IMR-90 (cell line): Measurements from ENCODE around the gene BPIFB2. TPM values are rescaled to one million over a fixed set of nuclear protein-coding genes. Genes with fewer than 3 reads are reported as not detected.

Experiments
- ATAC-seq: fragments of 200-7000 bp; cut with Tn5 transposase; 2 replicates; pipeline ENCODE4 v1.9.1; 2020; ENCODE audit warnings: low read depth, mild to moderate bottlenecking, moderate library complexity
- BruUV-seq: library from RNA; stranded (reverse); fragments of 400-500 nt; replicated peaks from 2 replicates; lab custom pipeline; 2021; lab: Mats Ljungman, UMichigan
- CTCF ChIA-PET: fragments of 300-600 bp; formaldehyde crosslinking; extraction: SDS; loops from one replicate; lab custom pipeline; 2021; ENCODE audit warnings: antibody characterized with exemption; lab: Yijun Ruan, JAX
- POLR2A ChIA-PET: fragments of 300-600 bp; sonication (Branson Sonifier 250); formaldehyde crosslinking; loops from one replicate; lab custom pipeline; 2022; ENCODE audit warnings: antibody characterized with exemption; ENCODE audit not compliant: unreplicated experiment; lab: Charles Lee
- DNase-seq: peaks from one replicate; pipeline ENCODE4 v3.0.0; 2013
- H2AFZ ChIP-seq: replicated peaks from 2 replicates; pipeline ENCODE3; 2013; ENCODE audit warnings: low read length, mild to moderate bottlenecking; ENCODE audit not compliant: poor library complexity
- H2AK5ac ChIP-seq: 2 replicates; pipeline ENCODE4 v1.6.1; 2013; ENCODE audit warnings: low read depth, low read length, inconsistent platforms
- H2AK9ac ChIP-seq: replicated peaks from 2 replicates; pipeline ENCODE3; 2013; ENCODE audit warnings: mild to moderate bottlenecking, low read depth, low read length, moderate library complexity; ENCODE audit not compliant: poor library complexity
- H2BK120ac ChIP-seq: 2 replicates; pipeline ENCODE4 v1.6.1; 2013; ENCODE audit warnings: low read depth, low read length, inconsistent platforms
- H2BK15ac ChIP-seq: 3 replicates; pipeline ENCODE4 v1.6.1; 2013; ENCODE audit warnings: low read depth, low read length, inconsistent platforms
- H2BK20ac ChIP-seq: 2 replicates; pipeline ENCODE4 v1.6.1; 2013; ENCODE audit warnings: low read depth, mild to moderate bottlenecking, inconsistent platforms, low read length, moderate library complexity
- H2BK5ac ChIP-seq: 2 replicates; pipeline ENCODE4 v1.6.1; 2013; ENCODE audit warnings: mild to moderate bottlenecking, low read depth, low read length, inconsistent platforms; ENCODE audit not compliant: poor library complexity, severe bottlenecking
- H3K14ac ChIP-seq: replicated peaks from 2 replicates; pipeline ENCODE4 v1.6.1; 2013; ENCODE audit warnings: low read depth, low read length, inconsistent platforms
- H3K18ac ChIP-seq: 2 replicates; pipeline ENCODE4 v1.6.1; 2013; ENCODE audit warnings: low read depth, low read length, control low read depth
- H3K23ac ChIP-seq: 2 replicates; pipeline ENCODE4 v1.6.1; 2013; ENCODE audit warnings: low read depth, low read length, inconsistent platforms
- H3K27ac ChIP-seq: 2 replicates; pipeline ENCODE4 v1.5.1; 2013; ENCODE audit warnings: mild to moderate bottlenecking, control low read depth, low read length; ENCODE audit not compliant: insufficient read depth
- H3K27me3 ChIP-seq: 2 replicates; pipeline ENCODE4 v1.6.1; 2013; ENCODE audit warnings: low read length; ENCODE audit not compliant: control insufficient read depth, insufficient read depth
- H3K36me3 ChIP-seq: 2 replicates; pipeline ENCODE4 v1.6.1; 2013; ENCODE audit warnings: low read length, mixed read lengths; ENCODE audit not compliant: control insufficient read depth, insufficient read depth
- H3K4ac ChIP-seq: 2 replicates; pipeline ENCODE4 v1.6.1; 2013; ENCODE audit warnings: low read depth, low read length, inconsistent platforms
- H3K4me1 ChIP-seq: 2 replicates; pipeline ENCODE4 v1.6.1; 2013; ENCODE audit warnings: low read length, mixed read lengths; ENCODE audit not compliant: control insufficient read depth, insufficient read depth
- H3K4me2 ChIP-seq: 2 replicates; pipeline ENCODE4 v1.6.1; 2013; ENCODE audit warnings: low read depth, mild to moderate bottlenecking, control low read depth, low read length, moderate library complexity
- H3K4me3 ChIP-seq: 2 replicates; pipeline ENCODE4 v1.5.1; 2013; ENCODE audit warnings: low read depth, mild to moderate bottlenecking, control low read depth, low read length, moderate library complexity; ENCODE audit not compliant: insufficient read depth
- H3K56ac ChIP-seq: 2 replicates; pipeline ENCODE4 v1.6.1; 2013; ENCODE audit warnings: low read length, inconsistent platforms; ENCODE audit not compliant: insufficient read depth; ENCODE audit errors: extremely low read depth
- H3K79me1 ChIP-seq, 2 experiments: 2 replicates each; pipeline ENCODE4 v1.6.1; 2013; ENCODE audit warnings: low read length in 2 of 2, inconsistent platforms in 1 of 2, low read depth in 1 of 2
- H3K9ac ChIP-seq: 2 replicates; pipeline ENCODE4 v1.6.1; 2013; ENCODE audit warnings: low read depth, low read length, control low read depth
- H3K9me1 ChIP-seq: 2 replicates; pipeline ENCODE4 v1.6.1; 2013; ENCODE audit warnings: low read length, inconsistent platforms; ENCODE audit not compliant: insufficient read depth
- H3K9me3 ChIP-seq: 2 replicates; pipeline ENCODE4 v1.6.1; 2013; ENCODE audit warnings: low read length; ENCODE audit not compliant: control insufficient read depth, insufficient read depth
- H4K20me1 ChIP-seq: 2 replicates; pipeline ENCODE4 v1.6.1; 2013; ENCODE audit warnings: low read length, inconsistent platforms; ENCODE audit not compliant: insufficient read depth
- H4K5ac ChIP-seq: 2 replicates; pipeline ENCODE4 v1.6.1; 2013; ENCODE audit warnings: mild to moderate bottlenecking, low read depth, low read length, control low read depth
- H4K8ac ChIP-seq, 2 experiments: 2 replicates each; pipeline ENCODE4 v1.6.1; 2013; ENCODE audit warnings: low read depth in 2 of 2, low read length in 2 of 2, control low read depth in 1 of 2, inconsistent platforms in 1 of 2
- H4K91ac ChIP-seq: 2 replicates; pipeline ENCODE4 v1.6.1; 2013; ENCODE audit warnings: low read depth, low read length, inconsistent platforms; ENCODE audit not compliant: insufficient read depth
- WGBS, 2 experiments: methylation state at CpG; one replicate each; pipeline versions ENCODE4 v1.1.5 to v1.1.7; 2013; ENCODE audit warnings: missing lambda C conversion rate in 2 of 2; ENCODE audit not compliant: insufficient read length in 1 of 2; ENCODE audit errors: extremely low coverage in 2 of 2; 5-methylcytosine and 5-hydroxymethylcytosine counted together
- dilution Hi-C: fragments of 300-500 bp; cut with HindIII; formaldehyde crosslinking; loops from one replicate; pipeline ENCODE4 v1.14.3; 2018; ENCODE audit warnings: low sequenced_read_pairs; ENCODE audit not compliant: unreplicated experiment
- in situ Hi-C: fragments of 300-500 bp; cut with MboI; formaldehyde crosslinking; loops from 3 replicates; pipeline ENCODE4 v1.14.3; 2019; ENCODE audit warnings: low sequenced_read_pairs, inconsistent platforms, mixed read lengths
- intact Hi-C: fragments of 100-400 bp; cut with micrococcal nuclease; formaldehyde crosslinking; loops from 2 replicates; pipeline ENCODE4 v1.10.0; 2022
- polyA plus RNA-seq, 3 experiments: library from polyadenylated mRNA; depleted of rRNA; stranded (reverse); fragments of >200 nt; gene quantifications; 2 replicates each; pipeline ENCODE4 v1.2.3, GENCODE V29; 2012; ENCODE audit warnings: low replicate concordance in 1 of 3
- total RNA-seq: library from RNA; depleted of rRNA; stranded (reverse); fragments of >200 nt; gene quantifications from 2 replicates; pipeline ENCODE4 v1.2.3, GENCODE V29; 2012
- TF ChIP-seq, protein P1 (sequence below): conservative IDR thresholded peaks from 2 replicates; pipeline ENCODE4 v1.5.1; 2012; ENCODE audit warnings: mild to moderate bottlenecking, low read depth, low read length, improper control_type of control experiment

The BPIFB2 gene
- total and polyA plus RNA-seq, 2 of the 4 experiments (the other 2 are of a cell fraction): not detected

DNA sequence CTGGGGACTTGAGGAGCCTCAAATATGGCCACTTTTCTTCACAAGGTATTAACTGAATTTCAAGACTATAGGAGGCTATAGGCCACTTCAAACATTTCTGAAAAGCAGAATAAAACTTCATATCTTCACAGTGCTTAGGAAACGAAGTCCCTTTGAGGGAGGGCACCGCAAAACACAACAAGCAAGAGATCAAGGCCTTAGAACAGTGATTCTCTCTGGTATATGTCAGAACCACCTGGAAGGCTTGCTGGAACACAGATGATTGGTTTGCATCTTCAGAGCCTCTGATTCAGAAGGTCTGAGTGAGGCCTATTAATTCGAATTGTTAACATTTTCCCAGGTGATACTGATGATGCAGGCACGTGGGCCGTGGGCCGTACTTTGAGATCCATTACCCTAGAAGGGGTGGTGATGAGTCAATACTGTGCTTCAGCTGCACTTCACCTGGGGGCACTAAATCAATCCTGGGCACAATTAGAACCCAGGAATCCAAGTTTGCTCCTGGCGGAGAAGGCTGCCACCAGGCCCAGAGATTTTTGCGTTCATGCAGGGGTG is 13.9 kb upstream of the BPIFB2 start:
- Histone ChIP-seq H3K27me3 (peaks cover 5% of the 10 kb centered on the region), H2BK5ac (no peak overlapping the region), H2BK120ac (no peak overlapping the region), H3K9me1 (no peaks in the 10 kb centered on the region), H3K56ac (no peak overlapping the region), H3K4me1 (no peaks in the 10 kb centered on the region), H3K23ac (no peak overlapping the region), H2AK5ac (no peak overlapping the region), H2AFZ (no peak overlapping the region), H3K18ac (no peak overlapping the region), H4K5ac (no peak overlapping the region), H3K4me3 (no peak overlapping the region), H3K4ac (no peak overlapping the region), H4K20me1 (no peaks in the 10 kb centered on the region), H3K9me3 (no peaks in the 10 kb centered on the region), H3K9ac (no peak overlapping the region), H2BK20ac (no peak overlapping the region), H3K79me1 (no peaks in the 10 kb centered on the region), H3K4me2 (no peak overlapping the region), H2AK9ac (no peak overlapping the region), H4K8ac (no peak overlapping the region), H3K36me3 (no peaks in the 10 kb centered on the region), H4K91ac (no peak overlapping the region), H3K14ac (no peak overlapping the region), H3K27ac (no peak overlapping the region), H2BK15ac (no peak overlapping the region)
- ATAC-seq (no peak), DNase-seq (no peak)
- POLR2A ChIA-PET: no interaction called here
- CTCF ChIA-PET: no interaction called here
- intact Hi-C loops: no loop called here
- WGBS, 2 experiments: 50% methylated on average over 5 of the region's 8 CpGs; no CpG with 5 or more reads in 1 of the 2 experiments
- BruUV-seq: no TSS peak
- dilution Hi-C loops: no loop called here
- in situ Hi-C loops: no loop called here
- TF ChIP-seq, protein P1, sequence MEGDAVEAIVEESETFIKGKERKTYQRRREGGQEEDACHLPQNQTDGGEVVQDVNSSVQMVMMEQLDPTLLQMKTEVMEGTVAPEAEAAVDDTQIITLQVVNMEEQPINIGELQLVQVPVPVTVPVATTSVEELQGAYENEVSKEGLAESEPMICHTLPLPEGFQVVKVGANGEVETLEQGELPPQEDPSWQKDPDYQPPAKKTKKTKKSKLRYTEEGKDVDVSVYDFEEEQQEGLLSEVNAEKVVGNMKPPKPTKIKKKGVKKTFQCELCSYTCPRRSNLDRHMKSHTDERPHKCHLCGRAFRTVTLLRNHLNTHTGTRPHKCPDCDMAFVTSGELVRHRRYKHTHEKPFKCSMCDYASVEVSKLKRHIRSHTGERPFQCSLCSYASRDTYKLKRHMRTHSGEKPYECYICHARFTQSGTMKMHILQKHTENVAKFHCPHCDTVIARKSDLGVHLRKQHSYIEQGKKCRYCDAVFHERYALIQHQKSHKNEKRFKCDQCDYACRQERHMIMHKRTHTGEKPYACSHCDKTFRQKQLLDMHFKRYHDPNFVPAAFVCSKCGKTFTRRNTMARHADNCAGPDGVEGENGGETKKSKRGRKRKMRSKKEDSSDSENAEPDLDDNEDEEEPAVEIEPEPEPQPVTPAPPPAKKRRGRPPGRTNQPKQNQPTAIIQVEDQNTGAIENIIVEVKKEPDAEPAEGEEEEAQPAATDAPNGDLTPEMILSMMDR: no peak
